ENCODE results near the gene SNAPC4.
"Not testable (repeated sequence)": the region's sequence is repeated elsewhere in the genome, so short reads cannot be mapped to it uniquely, and the experiment has no call there.

The SNAPC4 gene

DNA sequence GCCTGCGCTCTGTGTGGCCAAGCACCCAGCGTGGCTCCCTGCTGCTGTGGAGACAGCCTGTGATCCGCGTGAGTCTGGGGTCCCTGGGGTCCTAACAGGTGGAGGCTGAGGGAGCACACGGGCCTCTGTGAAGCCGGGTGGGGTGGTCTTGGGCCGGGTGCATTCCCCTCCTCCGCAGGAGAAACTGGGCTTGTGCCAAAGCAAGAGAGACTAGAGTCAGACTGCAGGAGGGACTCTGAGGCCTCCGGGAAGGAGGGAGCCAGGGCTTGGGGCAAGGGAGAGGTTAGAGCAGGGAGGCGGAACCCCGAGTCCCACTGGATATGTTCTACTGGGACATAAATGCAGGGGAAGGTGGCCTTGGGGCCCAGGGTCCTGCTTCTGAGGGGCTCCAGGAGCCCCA, 46.9 kb downstream of the SNAPC4 start:
- in situ Hi-C loops (cut with MboI; ENCODE audit: low sequenced_read_pairs, unreplicated experiment) = no loop called here
- TF ChIP-seq CTCF (IDR thresholded peaks at IDR 0.05; ENCODE audit: borderline replicate concordance, control extremely low read depth, extremely low read depth, insufficient read depth, missing control alignments) = no peak
- no peak for DNase-seq (ENCODE audit: low spot score)

- TF ChIP-seq CTCF (IDR thresholded peaks at IDR 0.05; ENCODE audit: borderline replicate concordance, control extremely low read depth, extremely low read depth, insufficient read depth, missing control alignments) = no peak
- in situ Hi-C loops (cut with MboI; ENCODE audit: low sequenced_read_pairs, unreplicated experiment) = no loop called here
- DNase-seq (ENCODE audit: low spot score) = no peak
Measured at GRCh38 chr9:136352682-136353081, 47.3 kb downstream of the SNAPC4 start.

DNA sequence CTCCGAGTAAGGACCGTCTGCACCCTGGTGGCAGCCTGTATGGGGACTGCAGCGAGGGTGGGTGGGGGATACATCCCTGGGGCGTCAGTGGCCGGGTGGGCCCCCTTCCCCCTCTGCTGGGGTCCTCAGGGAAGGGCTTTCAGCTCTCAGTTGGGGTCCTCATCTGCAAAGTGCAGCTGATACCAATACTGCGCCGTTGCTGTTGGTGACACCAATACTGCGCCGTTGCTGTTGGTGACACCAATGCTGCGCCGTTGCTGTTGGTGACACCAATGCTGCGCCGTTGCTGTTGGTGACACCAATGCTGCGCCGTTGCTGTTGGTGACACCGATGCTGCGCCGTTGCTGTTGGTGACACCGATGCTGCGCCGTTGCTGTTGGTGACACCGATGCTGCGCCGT, 48.1 kb downstream of the SNAPC4 start:
- in situ Hi-C loops (cut with MboI; ENCODE audit: low sequenced_read_pairs, unreplicated experiment); DNase-seq (ENCODE audit: low spot score): not testable (repeated sequence)

DNA sequence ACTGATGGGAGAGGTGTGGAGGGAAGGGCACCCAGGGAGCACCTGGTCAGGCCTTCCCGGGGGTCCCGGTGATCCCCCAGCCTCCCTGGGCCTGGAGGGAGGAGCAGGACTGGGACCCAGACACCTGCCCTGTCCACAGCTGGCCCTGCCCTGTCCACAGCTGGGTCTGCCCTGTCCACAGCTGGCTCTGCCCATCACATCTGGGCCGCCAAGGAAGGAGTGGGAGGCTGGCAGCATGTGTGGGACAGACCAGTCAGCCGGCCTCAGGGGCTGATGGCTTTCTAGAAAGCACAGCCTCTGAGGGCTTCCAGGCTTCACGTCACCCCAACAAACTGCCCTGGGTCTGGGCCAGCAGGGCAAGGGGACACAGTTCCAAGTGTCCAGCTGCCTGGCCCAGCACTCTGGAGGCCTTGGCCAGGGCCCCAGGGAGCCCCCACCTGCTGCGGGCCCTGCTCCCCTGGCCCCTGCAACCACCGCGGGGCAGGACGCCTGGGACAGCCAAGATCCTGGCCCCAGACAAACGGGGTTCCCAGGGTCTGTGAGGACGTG, 48.6 kb downstream of the SNAPC4 start:
- no peak for DNase-seq (ENCODE audit: low spot score)
- in situ Hi-C loops (cut with MboI; ENCODE audit: low sequenced_read_pairs, unreplicated experiment) = no loop called here

More for the DNA sequence above, 48.6 kb downstream of the SNAPC4 start:
- TF ChIP-seq CTCF (IDR thresholded peaks at IDR 0.05; ENCODE audit: borderline replicate concordance, control extremely low read depth, extremely low read depth, insufficient read depth, missing control alignments) = no peak
